Suprapubic skin (tissue), 4 donors: Measurements from ENCODE around the gene PCGF3. TPM values are rescaled to one million over a fixed set of nuclear protein-coding genes. Genes with fewer than 3 reads are reported as not detected.

Experiments used
- DNase-seq, 2 donors: peaks; one replicate each; pipeline ENCODE4 v3.0.0-alpha.2; 2019; ENCODE audit warnings: low spot score in 2 of 2
- H3K27ac ChIP-seq: fragments of 200-600 bp; sonication (generic); one replicate; pipeline ENCODE4 v1.5.1; 2019
- H3K27me3 ChIP-seq: fragments of 200-600 bp; sonication (generic); one replicate; pipeline ENCODE4 v1.5.1; 2019
- H3K36me3 ChIP-seq: fragments of 200-600 bp; sonication (generic); one replicate; pipeline ENCODE4 v1.5.1; 2019
- H3K4me1 ChIP-seq: fragments of 200-600 bp; sonication (generic); one replicate; pipeline ENCODE4 v1.5.1; 2019
- H3K4me3 ChIP-seq: fragments of 200-600 bp; sonication (generic); one replicate; pipeline ENCODE4 v1.5.1; 2019; ENCODE audit warnings: mild to moderate bottlenecking
- H3K9me3 ChIP-seq: fragments of 200-600 bp; sonication (generic); one replicate; pipeline ENCODE4 v1.5.1; 2019
- CTCF ChIP-seq, 2 donors: fragments of 200-600 bp in 1 of 2; fragments of 450-650 bp in 1 of 2; sonication (generic) in 1 of 2; IDR thresholded peaks; one replicate each; pipeline ENCODE4 v1.5.1; 2016 to 2019; ENCODE audit warnings: antibody characterized with exemption in 2 of 2, mild to moderate bottlenecking in 1 of 2, moderate library complexity in 1 of 2
- EP300 ChIP-seq: sonication (generic); formaldehyde crosslinking; IDR thresholded peaks from one replicate; pipeline ENCODE4 v1.6.1; 2017; ENCODE audit warnings: antibody characterized with exemption
- POLR2A ChIP-seq, 2 donors: fragments of 450-650 bp; IDR thresholded peaks; one replicate each; pipeline ENCODE4 v1.6.1; 2017; ENCODE audit warnings: antibody characterized with exemption in 2 of 2, mild to moderate bottlenecking in 2 of 2, moderate library complexity in 2 of 2
- POLR2AphosphoS5 ChIP-seq, 3 donors: sonication (generic); formaldehyde crosslinking; IDR thresholded peaks; one replicate each; pipeline ENCODE4 v1.6.1; 2017; ENCODE audit warnings: antibody characterized with exemption in 3 of 3
- WGBS: methylation state at CpG from one replicate; pipeline ENCODE4 v1.1.5; 2018; 5-methylcytosine and 5-hydroxymethylcytosine counted together
- total RNA-seq, 4 donors: library from RNA; depleted of rRNA; stranded (reverse); fragments of >200 nt; gene quantifications; one replicate each; pipeline ENCODE4 v1.1.0, GENCODE V29; 2016

The PCGF3 gene
- total RNA-seq, 4 donors from 2014 or later = 59.7 to 152 (median 71.2) TPM

DNA sequence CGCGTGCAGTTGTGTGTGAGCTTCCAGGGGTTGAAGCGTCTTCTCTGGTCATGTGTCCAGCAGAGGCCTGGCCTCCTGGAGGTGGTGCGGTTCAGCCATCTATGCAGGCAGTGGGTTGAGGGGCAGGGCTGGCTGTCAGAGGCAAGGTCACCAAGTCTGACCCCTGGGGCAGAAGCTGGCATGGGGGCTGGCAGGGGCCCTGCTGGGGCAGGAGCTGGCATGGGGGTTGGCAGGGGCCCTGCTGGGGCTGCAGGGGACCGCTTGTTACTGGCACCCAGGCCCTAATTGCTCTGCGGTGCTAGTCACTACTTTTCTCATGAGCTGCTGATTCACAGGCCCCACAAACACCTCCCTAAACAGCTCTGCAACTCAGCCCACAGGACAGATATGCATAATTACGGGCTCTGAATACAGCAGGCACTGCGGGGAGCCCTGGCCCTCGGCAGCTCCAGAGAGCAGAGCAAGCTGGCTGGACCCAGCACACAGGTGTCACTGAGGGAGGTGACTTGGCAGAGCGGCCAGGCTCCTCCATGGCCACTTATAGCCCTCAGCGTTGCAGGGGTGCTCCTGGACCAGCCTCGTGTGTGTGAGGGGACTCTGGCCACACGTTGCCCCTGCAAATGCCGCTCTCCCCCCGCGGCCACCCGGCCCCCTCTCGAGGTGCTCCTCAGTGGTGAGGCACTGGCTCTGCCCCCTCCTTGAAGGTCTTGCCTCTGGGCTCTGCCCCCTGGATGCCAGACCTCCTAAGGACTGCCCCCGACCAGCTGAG, 87.6 kb downstream of the PCGF3 start:
- WGBS = 66% methylated on average over 5 of the region's 19 CpGs
- Histone ChIP-seq H3K27ac (no peak overlapping the region), H3K9me3 (no peaks in the 10 kb centered on the region), H3K4me1 (peaks cover 51% of the 10 kb centered on the region), H3K4me3 (no peak overlapping the region), H3K36me3 (no peaks in the 10 kb centered on the region), H3K27me3 (peaks cover 68% of the 10 kb centered on the region)
- DNase-seq = no peak
- TF ChIP-seq POLR2A (IDR thresholded peaks at IDR 0.05) (no peak), EP300 (no peak), CTCF (IDR thresholded peaks at IDR 0.05) (no peak), POLR2AphosphoS5 (IDR thresholded peaks at IDR 0.05) (no peak)

DNA sequence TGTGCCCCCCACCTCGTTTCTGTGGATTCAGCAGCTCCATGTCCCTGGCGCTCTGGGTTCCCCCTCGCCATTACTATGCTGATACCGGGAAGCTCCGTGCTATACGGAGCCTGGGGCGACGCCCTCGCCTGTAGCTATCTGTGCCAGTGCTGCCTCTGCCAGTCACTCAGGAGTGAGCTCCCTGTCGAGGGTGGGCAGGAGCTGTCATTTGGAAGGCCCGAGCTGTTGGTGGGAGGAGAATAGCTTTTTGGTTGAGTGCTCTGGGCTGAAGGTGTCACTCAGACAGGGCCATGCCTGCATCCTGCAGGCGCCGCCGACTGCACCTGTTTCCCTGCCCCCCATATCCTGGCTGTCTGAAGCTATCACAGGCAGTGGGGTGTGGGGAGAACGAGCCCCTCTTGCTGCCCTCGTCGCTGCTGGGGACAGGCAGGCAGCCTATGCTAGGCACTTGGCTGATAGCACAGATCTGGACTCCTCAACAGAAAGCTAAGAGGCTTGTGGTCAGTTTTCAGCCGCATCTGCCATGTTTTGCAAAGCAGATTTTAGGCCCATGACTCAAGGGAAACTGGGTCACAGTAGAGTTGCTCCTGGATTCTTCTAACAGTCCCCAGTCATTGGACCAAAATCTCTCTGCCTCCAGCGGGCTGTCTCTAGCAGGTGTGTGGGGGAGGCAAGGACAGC, 88.4 kb downstream of the PCGF3 start:
- DNase-seq = no peak
- no peak overlapping the region for H3K4me3 ChIP-seq
- peaks cover 65% of the 10 kb centered on the region for H3K27me3 ChIP-seq
- no peaks in the 10 kb centered on the region for H3K36me3 ChIP-seq
- 49% methylated on average over 19 of the region's 19 CpGs for WGBS
- H3K4me1 ChIP-seq = peaks cover 45% of the 10 kb centered on the region
- TF ChIP-seq POLR2A (IDR thresholded peaks at IDR 0.05) = no peak
- TF ChIP-seq CTCF (IDR thresholded peaks at IDR 0.05) = no peak
- TF ChIP-seq EP300 = no peak
- no peak for TF ChIP-seq POLR2AphosphoS5 (IDR thresholded peaks at IDR 0.05)
- H3K27ac ChIP-seq = no peak overlapping the region
- H3K9me3 ChIP-seq = no peaks in the 10 kb centered on the region

- Histone ChIP-seq H3K27ac (no peak overlapping the region), H3K27me3 (peaks cover 56% of the 10 kb centered on the region), H3K4me1 (peaks cover 39% of the 10 kb centered on the region), H3K9me3 (no peaks in the 10 kb centered on the region), H3K36me3 (no peaks in the 10 kb centered on the region), H3K4me3 (peak overlapping the region; percentile 48)
- no peak for TF ChIP-seq CTCF (IDR thresholded peaks at IDR 0.05)
- no peak for TF ChIP-seq POLR2A (IDR thresholded peaks at IDR 0.05)
- TF ChIP-seq POLR2AphosphoS5 (IDR thresholded peaks at IDR 0.05) = no peak
- no peak for DNase-seq
- WGBS = 0% methylated on average over 14 of the region's 71 CpGs
Measured at GRCh38 chr4:794900-795725, 89.5 kb downstream of the PCGF3 start.

DNA sequence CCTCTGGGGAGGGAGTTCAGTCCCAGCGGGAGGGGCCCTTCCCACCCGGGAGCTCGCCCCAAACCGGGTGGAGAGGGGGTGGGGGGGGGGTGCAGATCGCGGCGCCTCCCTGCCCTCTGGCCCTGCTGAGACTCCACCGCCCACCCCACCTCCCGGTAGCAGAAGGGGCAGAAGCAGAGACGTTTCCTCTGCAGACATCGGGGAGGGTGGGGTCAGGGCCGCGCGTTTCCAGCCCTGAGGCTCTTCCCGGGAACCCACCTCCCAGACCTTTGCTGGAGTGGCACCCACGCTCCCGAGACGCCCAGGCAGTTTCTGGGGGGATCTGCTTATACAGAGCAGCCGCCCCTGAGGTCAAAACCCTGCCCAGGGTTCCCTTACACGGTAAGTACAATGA, 90.1 kb downstream of the PCGF3 start:
- Histone ChIP-seq H3K27ac (no peak overlapping the region), H3K27me3 (peaks cover 51% of the 10 kb centered on the region), H3K9me3 (no peaks in the 10 kb centered on the region), H3K4me3 (peak overlapping the region; percentile 48), H3K36me3 (no peaks in the 10 kb centered on the region), H3K4me1 (peaks cover 39% of the 10 kb centered on the region)
- TF ChIP-seq EP300 (no peak), POLR2A (IDR thresholded peaks at IDR 0.05) (no peak), CTCF (IDR thresholded peaks at IDR 0.05) (no peak), POLR2AphosphoS5 (IDR thresholded peaks at IDR 0.05) (no peak)
- DNase-seq = no peak
- WGBS = 37% methylated on average over 13 of the region's 20 CpGs

- no peaks in the 10 kb centered on the region for H3K9me3 ChIP-seq
- no peak overlapping the region for H3K4me3 ChIP-seq
- no peak for DNase-seq
- H3K36me3 ChIP-seq = no peaks in the 10 kb centered on the region
- H3K27me3 ChIP-seq = peaks cover 50% of the 10 kb centered on the region
- no peak for TF ChIP-seq POLR2AphosphoS5 (IDR thresholded peaks at IDR 0.05)
- TF ChIP-seq CTCF (IDR thresholded peaks at IDR 0.05) = no peak
- no peak for TF ChIP-seq POLR2A (IDR thresholded peaks at IDR 0.05)
- 89% methylated on average over 17 of the region's 17 CpGs for WGBS
- H3K4me1 ChIP-seq = peaks cover 39% of the 10 kb centered on the region
- no peak overlapping the region for H3K27ac ChIP-seq
Measured at GRCh38 chr4:796206-796605, 90.6 kb downstream of the PCGF3 start.
